Type B pancreatic cell (in vitro differentiated cells): ENCODE measurements around the gene DCHS2. TPM values are rescaled to one million over a fixed set of nuclear protein-coding genes. Genes with fewer than 3 reads are reported as not detected.

ENCODE experiments used
- DNase-seq: peaks from one replicate; pipeline ENCODE4 v3.0.0; 2021; ENCODE audit warnings: mixed read lengths; ENCODE audit not compliant: unreplicated experiment; ENCODE audit errors: extremely low spot score
- H3K27ac Mint-ChIP-seq: 2 replicates; pipeline ENCODE4 v1.8.0; 2021; ENCODE audit warnings: mild to moderate bottlenecking, mixed read lengths
- H3K27me3 Mint-ChIP-seq: 2 replicates; pipeline ENCODE4 v1.8.0; 2021; ENCODE audit warnings: mixed read lengths
- H3K36me3 Mint-ChIP-seq: 2 replicates; pipeline ENCODE4 v1.8.0; 2021; ENCODE audit warnings: mixed read lengths
- H3K4me1 Mint-ChIP-seq: one replicate; pipeline ENCODE4 v1.8.0; 2021; ENCODE audit warnings: mixed read lengths; ENCODE audit not compliant: unreplicated experiment
- H3K4me3 Mint-ChIP-seq: 2 replicates; pipeline ENCODE4 v1.8.0; 2021; ENCODE audit warnings: mild to moderate bottlenecking, mixed read lengths
- H3K9me3 Mint-ChIP-seq: 2 replicates; pipeline ENCODE4 v1.8.0; 2021; ENCODE audit warnings: mixed read lengths
- total RNA-seq: library from RNA; stranded (reverse); gene quantifications from 2 replicates; pipeline ENCODE4 v1.2.1, GENCODE V29; 2021; ENCODE audit warnings: low replicate concordance
- TF ChIP-seq, protein P1 (sequence below): fragments of 200-600 bp; sonication (generic); conservative IDR thresholded peaks from 2 replicates; pipeline ENCODE4 v1.5.0; 2021; ENCODE audit warnings: antibody characterized with exemption, mild to moderate bottlenecking

DCHS2 gene
- total RNA-seq, 1 donor from 2014 or later, result 1.8 TPM

DNA sequence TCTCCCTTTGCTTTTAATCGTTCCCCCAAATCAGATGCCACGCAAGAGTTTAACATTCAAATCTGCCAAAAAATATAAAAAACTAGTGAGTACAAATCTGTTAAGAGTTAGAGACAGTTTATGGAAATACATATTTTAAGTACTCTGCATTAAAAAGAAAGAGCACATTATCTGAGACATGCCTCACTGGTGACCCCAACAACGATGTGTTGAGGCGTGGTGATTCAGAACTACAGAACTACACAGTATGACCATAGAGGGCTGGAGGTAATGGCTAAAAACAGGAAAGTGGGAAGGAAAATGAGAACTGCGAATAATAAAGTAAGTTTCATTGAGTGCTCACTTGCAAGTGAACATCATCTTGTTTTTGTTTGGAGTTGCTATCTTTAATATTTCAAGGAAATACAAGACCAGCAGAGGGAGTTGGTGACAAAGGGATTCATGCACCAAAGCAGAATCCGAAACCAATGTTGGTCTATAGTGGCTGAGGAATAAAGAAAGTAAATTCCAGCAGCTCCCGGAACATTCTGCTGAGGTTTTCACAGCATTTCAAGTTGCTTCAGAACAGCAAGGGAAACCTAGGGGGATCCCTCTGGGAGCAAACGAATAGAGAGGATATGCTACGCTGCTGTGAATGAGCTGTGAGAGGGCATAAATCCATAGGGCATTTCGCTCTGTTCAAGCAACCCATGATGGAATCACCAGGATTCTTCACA, 92.2 kb downstream of the DCHS2 start:
- no peak for DNase-seq
- TF ChIP-seq, protein P1, sequence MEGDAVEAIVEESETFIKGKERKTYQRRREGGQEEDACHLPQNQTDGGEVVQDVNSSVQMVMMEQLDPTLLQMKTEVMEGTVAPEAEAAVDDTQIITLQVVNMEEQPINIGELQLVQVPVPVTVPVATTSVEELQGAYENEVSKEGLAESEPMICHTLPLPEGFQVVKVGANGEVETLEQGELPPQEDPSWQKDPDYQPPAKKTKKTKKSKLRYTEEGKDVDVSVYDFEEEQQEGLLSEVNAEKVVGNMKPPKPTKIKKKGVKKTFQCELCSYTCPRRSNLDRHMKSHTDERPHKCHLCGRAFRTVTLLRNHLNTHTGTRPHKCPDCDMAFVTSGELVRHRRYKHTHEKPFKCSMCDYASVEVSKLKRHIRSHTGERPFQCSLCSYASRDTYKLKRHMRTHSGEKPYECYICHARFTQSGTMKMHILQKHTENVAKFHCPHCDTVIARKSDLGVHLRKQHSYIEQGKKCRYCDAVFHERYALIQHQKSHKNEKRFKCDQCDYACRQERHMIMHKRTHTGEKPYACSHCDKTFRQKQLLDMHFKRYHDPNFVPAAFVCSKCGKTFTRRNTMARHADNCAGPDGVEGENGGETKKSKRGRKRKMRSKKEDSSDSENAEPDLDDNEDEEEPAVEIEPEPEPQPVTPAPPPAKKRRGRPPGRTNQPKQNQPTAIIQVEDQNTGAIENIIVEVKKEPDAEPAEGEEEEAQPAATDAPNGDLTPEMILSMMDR, result peak; percentile 52
- H3K36me3 Mint-ChIP-seq, result no peaks in the 10 kb centered on the region

DNA sequence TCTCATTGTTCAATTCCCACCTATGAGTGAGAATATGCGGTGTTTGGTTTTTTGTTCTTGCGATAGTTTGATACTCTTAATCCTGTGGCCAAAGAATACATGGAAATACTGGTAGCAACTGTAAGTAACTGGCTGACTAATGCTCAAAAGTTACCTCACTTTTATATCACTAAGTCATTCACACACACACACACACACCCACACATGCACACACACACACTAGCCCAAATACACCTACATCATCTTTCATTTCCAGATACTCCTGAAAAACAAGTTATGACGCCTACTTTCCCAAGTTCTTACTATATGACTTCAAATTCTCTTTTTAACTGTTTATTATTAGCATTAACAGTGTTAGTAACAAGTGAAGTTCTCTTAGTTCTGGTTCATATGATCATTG, 101.3 kb downstream of the DCHS2 start:
- H3K36me3 Mint-ChIP-seq, result no peaks in the 10 kb centered on the region

More for the DNA sequence above, 92.2 kb downstream of the DCHS2 start:
- H3K4me1 Mint-ChIP-seq, result no peaks in the 10 kb centered on the region
- peaks cover 26% of the 10 kb centered on the region for H3K27me3 Mint-ChIP-seq
- H3K4me3 Mint-ChIP-seq, result no peak overlapping the region
- no peak overlapping the region for H3K27ac Mint-ChIP-seq
- H3K9me3 Mint-ChIP-seq, result no peaks in the 10 kb centered on the region

DNA sequence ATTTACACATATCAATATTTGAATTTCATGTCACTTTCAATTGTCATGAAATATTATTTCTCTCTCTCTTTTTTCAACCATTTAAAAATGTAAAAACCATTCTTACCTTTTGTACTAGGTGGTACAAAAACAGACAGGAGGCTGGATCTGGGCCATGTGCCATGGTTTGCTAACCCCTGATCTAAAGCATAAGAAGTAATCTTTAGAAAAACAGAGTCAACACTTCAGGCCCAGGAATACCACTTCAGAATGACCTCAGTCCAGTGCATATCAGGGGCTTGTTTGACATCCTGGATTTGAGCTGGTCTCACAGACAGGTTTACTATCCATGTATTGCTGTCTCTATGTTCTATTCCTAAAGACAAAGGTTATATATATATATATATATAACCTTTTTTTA, 102.5 kb downstream of the DCHS2 start:
- Mint-ChIP-seq H3K27me3 (peaks cover 6% of the 10 kb centered on the region), H3K4me1 (no peaks in the 10 kb centered on the region), H3K27ac (no peak overlapping the region), H3K9me3 (peaks cover 6% of the 10 kb centered on the region), H3K36me3 (no peaks in the 10 kb centered on the region), H3K4me3 (no peak overlapping the region)
- no peak for DNase-seq
- TF ChIP-seq, protein P1, result no peak

More for the DNA sequence above, 101.3 kb downstream of the DCHS2 start:
- H3K4me1 Mint-ChIP-seq, result no peaks in the 10 kb centered on the region
- peaks cover 6% of the 10 kb centered on the region for H3K9me3 Mint-ChIP-seq
- TF ChIP-seq, protein P1, result no peak
- peaks cover 12% of the 10 kb centered on the region for H3K27me3 Mint-ChIP-seq
- no peak overlapping the region for H3K27ac Mint-ChIP-seq
- H3K4me3 Mint-ChIP-seq, result no peak overlapping the region
- no peak for DNase-seq

DNA sequence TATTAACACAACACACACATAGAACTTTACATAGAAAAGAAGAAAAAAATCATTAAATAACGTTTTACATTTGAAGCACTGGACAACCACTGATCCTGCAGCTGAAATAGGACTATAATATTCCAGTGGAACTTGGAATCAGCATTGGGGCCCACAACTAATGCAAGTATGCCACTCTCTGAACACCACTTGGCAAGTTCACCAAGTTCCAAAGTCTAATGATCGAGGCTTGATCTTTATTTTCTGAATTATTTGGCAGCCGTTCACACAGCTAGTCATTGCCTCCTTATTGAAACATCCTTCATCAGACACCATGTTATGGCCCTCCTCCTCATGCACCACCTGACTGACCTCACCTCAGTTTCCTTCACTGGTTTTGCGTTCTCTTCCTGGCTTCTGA, 107.6 kb downstream of the DCHS2 start:
- H3K27ac Mint-ChIP-seq, result no peak overlapping the region
- H3K9me3 Mint-ChIP-seq, result peaks cover 6% of the 10 kb centered on the region
- no peak overlapping the region for H3K4me3 Mint-ChIP-seq
- TF ChIP-seq, protein P1, result no peak
- H3K27me3 Mint-ChIP-seq, result peaks cover 9% of the 10 kb centered on the region
- no peak for DNase-seq
- no peaks in the 10 kb centered on the region for H3K36me3 Mint-ChIP-seq
- H3K4me1 Mint-ChIP-seq, result no peaks in the 10 kb centered on the region

DNA sequence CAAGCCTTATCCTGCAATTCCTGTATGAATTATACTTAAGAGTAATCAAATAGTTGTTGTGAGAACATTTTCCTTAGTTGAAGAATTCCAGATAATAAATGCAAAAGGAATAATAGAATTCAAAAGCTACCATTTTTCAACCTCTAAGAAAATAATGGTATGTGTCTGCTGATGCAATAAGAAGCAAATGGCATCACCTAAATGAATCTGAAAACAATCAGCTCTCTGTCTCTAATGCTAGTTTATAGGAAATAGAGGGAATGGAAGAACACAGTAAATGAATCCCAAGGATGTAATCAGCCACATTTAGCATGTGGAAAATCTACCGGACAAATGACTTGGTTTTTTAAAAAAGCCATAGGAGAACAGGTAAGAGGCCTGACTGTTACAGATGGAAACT, 115.1 kb downstream of the DCHS2 start:
- no peak for DNase-seq
- Mint-ChIP-seq H3K27me3 (peaks cover 19% of the 10 kb centered on the region), H3K4me1 (no peaks in the 10 kb centered on the region), H3K27ac (no peak overlapping the region), H3K9me3 (no peaks in the 10 kb centered on the region), H3K36me3 (no peaks in the 10 kb centered on the region), H3K4me3 (no peak overlapping the region)
- TF ChIP-seq, protein P1, result no peak
